HG03175 (cell line): ENCODE results near the gene GNA15.

Experiments used
- ATAC-seq: cut with Tn5 transposase; IDR thresholded peaks from one replicate; pipeline ENCODE4 v1.9.1; 2021; ENCODE audit warnings: mild to moderate bottlenecking, moderate library complexity; ENCODE audit not compliant: unreplicated experiment

The GNA15 gene

DNA sequence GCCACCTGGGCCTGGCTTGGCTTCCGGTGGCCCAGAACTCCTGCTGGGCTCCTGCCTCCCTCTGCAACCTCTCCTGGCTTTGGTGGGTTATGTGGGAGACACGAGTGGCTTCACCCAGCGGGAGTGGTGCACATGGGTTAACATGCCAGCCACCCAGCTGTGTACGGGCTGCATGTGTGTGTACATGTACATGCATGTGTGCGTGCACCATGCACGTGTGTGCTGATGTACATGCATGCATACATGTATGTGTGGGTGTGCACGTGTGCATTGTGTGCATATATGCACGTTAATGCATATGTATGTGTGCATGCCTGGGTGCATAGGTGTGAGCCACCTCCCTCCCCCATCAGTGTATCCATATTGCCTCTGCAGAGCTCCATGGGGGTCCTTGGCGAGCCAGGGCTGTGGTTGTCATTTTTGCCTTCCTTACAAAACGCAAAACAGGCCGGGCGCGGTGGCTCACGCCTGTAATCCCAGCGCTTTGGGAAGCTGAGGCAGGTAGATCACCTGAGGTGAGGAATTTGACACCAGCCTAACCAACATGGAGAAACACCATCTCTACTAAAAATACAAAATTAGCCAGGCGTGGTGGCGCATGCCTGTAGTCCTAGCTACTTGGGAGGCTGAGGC, 29.2 kb upstream of the GNA15 start:
- ATAC-seq, result no peak

- no peak for ATAC-seq
Observed at GRCh38 chr19:3107658-3108057, 28.2 kb upstream of the GNA15 start.

DNA sequence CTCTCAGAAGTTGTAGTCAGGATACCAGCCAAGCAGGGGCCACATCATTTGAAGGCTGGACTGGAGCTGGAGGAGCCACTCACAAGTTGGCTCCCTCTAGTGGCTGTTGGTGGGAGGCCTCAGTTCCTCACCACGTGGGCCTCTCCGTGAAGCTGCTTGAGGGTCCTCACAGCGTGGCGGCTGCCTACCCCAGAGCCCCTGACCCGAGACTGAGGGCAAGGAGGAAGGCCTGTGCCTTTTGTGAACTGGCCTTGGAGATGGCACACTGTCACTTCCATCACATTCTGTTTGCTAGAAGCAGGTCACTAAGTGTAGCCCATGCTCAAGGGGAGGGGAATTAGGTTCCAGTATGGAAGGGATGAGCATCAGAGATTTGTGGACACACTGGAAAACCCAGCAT, 27.1 kb upstream of the GNA15 start:
- no peak for ATAC-seq

GRCh38 chr19:3109491-3109890, 26.3 kb upstream of the GNA15 start:
- ATAC-seq, result no peak

- ATAC-seq, result no peak
Observed at GRCh38 chr19:3110126-3110825, 25.6 kb upstream of the GNA15 start.

DNA sequence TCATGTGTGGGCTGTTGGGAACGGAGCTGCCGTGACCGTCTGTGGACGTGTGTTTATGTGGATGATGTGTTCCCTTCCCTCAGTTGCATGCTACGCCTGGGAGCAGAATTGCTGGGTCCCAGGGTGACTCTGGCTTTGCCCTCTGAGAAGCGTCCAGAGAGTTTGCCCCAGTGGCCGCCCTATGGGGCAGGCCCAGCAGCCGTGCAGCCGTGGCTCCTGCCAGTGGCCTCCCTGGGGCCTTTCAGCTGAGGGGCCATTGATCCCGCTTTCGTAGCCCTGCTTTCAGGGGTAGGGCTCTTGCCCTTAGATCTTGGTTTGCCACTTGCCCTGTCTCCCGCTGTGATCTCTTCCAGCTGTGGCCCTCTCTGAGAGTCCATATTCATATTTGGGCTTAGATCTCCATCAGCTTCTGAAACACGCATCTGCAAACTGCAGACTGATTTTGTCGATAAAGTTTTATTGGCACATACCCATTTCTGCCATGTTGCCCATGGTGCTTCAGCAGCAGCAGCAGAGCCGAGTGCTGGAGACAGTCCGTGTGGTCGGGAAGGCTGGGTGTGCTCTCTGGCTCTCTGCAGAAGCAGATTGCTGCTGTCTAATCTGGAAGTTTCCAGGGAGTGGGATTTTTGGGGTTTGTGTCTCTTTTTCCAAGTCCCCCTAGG, 24.1 kb upstream of the GNA15 start:
- ATAC-seq, result no peak

GRCh38 chr19:3112375-3113099, 23.3 kb upstream of the GNA15 start:
- no peak for ATAC-seq

GRCh38 chr19:3113100-3114017, 22.5 kb upstream of the GNA15 start:
- ATAC-seq, result no peak

GRCh38 chr19:3114018-3114726, 21.7 kb upstream of the GNA15 start:
- no peak for ATAC-seq

DNA sequence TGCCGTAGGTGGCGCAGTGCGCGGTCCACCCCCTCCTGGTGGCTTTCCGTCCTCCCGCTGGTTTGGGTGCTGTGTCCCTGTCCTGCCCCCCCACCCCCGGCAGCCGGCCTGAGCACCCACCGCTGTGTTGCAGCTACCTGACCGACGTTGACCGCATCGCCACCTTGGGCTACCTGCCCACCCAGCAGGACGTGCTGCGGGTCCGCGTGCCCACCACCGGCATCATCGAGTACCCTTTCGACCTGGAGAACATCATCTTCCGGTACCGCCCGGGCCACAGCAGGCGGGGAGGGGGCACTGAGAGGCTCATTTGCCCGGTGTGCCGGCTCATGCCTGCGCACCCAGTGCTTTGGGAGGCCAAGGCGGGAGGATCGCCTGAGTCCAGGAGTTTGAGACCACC, 21.0 kb upstream of the GNA15 start:
- no peak for ATAC-seq

DNA sequence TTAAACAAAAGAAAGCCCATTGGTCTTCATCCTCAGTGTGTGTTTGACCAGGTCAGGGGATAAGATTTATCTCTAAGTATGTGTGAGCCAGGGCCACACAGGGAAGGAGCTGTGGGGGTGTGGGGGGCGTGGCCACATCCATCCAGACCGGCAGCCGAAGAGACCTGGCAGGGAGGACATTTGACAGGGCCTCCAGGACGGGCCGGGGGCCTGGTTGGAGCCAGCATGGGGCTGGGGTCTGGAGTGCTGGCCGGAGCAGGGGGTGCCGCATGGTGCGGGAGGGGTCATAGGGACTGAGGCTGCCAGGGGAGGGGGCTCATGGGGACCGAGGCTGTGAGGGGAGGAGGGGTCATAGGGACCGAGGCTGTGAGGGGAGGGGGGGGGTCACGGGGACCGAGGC, 20.4 kb upstream of the GNA15 start:
- no peak for ATAC-seq

- ATAC-seq, result no peak
Observed at GRCh38 chr19:3115916-3116602, 19.8 kb upstream of the GNA15 start.

DNA sequence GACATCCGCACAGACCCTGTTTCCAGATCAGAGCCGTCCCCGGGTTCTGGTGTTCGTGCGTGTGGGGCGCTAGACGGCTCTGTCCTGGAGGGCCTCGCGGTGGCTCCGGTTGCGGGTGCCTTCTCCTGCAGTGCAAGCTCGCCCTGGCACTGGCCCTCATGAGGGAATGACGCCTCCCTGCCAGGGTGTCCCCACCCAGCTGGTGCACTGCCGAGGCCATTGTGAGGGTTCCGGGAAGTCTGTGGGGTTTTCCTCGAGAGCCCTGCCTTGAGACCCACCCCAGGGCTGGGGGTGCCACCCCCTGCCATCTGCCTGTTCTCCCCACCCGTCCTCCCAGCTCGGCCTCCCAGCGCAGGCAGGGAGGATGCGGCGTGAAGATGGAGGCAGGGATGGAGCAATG, 19.2 kb upstream of the GNA15 start:
- ATAC-seq, result no peak

DNA sequence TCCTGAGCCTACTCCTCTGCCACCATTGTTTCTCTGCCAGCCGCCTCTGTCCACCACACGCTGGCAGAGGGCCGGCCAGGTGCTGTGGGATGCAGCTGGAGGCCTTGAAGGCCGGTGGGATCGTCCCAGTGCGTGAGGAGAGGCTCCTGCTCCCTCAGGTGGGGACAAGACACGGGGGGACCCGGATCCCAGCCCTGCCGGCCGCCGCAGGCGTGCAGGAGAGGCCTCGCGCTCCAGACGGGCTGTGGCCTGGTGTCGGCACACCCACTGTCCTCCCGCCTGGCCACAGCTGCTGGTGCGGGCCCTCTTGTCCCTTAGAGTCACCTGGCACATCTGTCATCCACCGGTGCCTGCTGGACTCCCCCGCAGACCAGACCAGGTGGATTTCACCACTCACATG, 18.1 kb upstream of the GNA15 start:
- ATAC-seq, result no peak

GRCh38 chr19:3118232-3119070, 17.4 kb upstream of the GNA15 start:
- ATAC-seq, result no peak

DNA sequence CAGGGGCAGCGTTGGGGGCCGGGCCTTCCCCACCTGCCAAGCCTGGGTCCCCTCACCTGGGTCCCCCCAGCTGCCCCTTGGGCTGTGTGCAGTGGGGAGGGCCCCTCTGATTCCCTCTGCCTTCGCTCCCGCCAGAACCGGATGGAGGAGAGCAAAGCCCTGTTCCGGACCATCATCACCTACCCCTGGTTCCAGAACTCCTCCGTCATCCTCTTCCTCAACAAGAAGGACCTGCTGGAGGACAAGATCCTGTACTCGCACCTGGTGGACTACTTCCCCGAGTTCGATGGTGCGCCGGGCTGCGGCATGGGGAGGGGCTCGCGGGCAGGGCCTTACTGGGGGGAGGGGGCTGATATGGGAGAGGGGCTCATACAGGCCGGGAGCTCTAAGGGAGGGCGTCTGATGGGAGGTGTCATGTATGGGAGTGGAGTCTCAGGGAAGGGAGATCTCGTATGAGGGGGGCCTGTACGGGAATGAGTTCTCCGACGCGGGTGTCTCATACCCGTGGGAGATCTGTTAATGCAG, 16.7 kb upstream of the GNA15 start:
- no peak for ATAC-seq

DNA sequence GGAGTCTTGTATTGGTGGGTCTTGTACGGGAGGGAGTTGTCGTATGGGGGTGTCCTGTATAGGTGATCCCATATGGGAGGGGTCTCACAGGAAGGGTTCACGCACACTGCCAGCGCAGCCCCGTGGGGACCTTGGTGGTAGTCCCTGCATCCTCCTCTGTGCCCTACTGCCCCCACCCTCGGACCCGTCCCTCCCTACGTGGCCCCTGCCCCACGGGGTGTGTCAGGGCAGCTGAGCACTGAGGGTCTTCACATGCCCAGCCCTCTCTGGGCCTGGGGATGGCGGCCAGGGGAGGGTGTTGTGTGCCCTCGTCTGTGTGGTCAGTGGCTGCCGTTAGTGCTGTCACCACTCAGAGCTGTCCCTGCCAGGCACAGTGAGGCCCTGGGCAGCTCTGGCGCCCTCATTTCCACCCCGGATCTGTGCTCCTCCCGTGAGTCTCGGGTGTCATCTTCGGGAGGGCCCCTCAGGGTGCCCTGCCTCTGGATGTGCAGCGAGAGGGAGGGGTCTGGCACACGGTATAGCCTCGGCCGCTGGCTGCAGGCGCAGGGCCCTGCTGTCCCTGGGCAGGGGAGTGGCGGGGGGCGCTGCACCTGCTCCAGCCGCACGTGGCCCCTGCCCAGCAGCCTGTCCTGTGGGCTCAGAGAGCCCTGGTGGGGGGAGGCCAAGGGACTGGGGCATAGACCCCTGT, 16.0 kb upstream of the GNA15 start:
- ATAC-seq, result no peak
